GM19467 (cell line): ENCODE measurements around the gene PHF10.
A peak's percentile ranks its signal among the peaks of the same experiment; 100 is the strongest.
"Not testable (repeated sequence)": the region's sequence is repeated elsewhere in the genome, so short reads cannot be mapped to it uniquely, and the experiment has no call there.

Source experiments
- ATAC-seq: cut with Tn5 transposase; IDR thresholded peaks from one replicate; pipeline ENCODE4 v1.9.1; 2021; ENCODE audit warnings: mild to moderate bottlenecking, moderate library complexity; ENCODE audit not compliant: unreplicated experiment

The PHF10 gene

DNA sequence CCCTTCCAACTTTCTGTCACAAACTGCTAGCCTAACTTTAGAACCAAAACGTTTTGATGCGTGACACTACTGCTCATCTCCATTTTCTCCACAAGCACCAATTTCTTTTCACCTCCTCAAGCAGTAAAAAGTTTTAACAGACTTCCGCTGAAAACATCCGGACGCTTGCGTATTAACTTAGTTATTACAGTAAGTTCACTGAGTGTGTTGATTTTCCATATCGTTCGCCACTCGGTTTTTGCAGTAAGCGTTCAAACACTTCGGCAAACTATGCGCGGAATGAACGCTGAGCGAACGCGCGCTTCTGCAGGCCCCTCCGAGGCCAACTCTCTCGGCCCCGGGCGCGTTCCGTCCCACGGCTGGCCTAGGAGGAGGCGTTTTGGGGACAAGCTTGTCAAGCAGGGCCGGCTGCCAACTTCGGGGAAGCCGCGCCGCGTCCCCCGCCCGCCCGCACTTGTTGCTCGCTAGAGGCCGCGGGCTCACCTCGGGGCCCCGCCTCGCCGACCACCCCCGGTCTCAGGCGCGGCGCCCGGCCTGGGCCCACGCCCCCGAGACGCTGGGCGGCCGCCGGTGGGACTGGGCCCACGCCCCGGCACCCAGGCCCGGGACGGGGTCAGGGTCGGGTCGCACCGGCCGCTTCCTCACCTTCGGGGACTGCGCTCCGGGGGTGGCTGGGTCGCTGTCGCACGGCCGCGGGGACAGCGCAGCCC lies 945 bp downstream of the PHF10 start:
- ATAC-seq: peak; percentile 35

DNA sequence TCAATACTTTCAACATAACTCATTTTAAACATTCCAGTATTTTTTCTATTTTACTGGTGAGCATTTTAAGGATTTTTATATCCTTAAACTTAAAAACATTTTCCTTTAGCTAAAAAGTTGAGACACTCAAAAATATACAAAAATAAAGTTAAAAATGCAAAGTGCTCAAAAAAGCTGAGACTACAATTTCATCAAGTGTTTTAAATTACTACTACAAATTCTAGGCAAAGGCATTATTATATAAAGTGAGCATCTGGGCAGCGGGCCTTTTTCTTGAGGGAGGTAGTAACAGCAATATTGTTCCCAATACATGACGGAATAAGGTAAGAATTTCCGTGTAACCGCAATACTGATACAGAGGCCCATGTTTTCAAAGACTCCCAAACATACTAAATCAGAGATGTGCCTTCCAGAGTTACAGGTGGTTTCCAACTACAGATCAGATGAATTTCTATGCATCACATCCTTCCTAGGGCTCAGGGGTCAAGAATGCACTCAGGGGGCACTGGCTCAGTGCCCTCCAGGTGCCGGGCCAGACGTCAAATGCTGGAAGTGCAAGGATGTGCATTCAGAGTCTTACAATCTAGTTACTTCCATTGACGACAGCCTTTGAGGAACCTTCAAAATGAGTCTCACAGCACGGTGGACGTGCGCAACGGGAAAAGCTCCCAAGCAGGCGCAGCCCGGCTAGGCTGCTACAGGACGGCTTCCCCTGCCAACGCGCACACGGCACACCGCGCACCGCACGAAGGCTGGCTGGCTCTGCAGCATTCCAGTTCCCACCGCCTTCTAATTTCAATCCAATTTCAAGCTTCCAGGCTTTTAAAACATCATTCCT lies 1.7 kb downstream of the PHF10 start:
- peak; percentile 20 for ATAC-seq

DNA sequence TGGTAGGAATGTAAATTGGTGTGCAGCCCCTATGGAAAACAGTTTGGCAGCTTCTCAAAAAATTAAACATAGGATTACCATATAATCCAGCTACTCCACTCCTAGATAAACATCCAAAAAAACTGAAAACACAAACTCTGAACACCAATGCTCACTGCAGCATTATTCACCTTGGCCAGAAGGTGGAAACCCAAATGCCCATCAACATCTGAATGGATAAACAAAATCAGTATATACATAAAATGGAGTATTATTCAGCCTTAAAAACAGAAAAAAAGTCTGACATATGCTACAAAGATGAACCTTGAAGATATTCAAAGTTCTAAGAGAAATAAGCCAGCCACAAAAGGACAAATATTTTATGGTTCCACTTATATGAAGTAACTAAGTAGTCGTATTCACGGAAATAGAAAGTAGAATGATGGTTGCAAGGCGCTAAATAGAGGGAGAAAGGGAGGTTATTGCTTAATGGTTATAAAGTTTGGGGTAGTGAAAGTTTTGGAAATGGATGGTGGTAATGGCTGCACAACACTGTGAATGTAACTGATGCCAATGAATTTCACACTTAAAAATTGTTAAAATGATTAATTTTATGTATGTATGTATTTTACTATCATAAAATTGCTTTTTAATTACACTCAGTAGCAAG lies 4.0 kb downstream of the PHF10 start:
- no peak for ATAC-seq

DNA sequence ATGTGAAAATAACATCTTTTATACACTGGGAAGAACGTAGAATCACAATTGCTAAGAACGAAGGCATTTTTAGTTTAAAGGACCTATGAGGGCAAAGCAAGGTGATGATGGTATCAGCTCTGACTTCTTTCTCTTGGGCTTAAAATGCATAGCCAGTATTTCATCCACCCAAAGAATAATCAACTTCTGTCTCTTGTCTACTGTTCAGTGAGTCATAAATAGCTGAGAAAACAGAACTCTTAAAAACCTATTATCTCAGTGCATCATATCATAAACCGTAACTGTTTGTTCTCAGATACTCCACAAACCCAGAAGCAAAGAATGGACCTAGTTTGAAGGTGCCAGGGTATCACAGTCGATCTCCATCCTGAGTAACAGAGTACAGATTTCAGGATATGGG lies 5.2 kb downstream of the PHF10 start:
- ATAC-seq: no peak

DNA sequence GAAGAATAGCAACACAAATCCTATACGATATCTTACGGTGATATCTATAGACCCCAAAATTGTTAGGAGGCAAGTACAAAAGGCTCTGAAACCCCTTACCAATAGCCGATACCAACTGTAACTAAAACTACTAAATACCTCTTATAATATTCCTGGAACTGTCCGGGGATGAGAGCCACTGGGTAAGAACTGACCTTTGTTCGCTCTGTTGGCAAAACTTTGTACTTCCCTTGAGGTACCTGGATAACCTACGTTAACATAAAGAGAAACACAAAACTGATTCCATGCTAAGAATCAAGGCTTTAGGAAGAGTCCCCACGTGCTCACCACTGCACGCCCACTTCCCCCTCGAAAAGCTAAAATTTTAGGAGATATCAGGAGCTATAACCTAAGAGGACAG lies 9.7 kb downstream of the PHF10 start:
- ATAC-seq: no peak

DNA sequence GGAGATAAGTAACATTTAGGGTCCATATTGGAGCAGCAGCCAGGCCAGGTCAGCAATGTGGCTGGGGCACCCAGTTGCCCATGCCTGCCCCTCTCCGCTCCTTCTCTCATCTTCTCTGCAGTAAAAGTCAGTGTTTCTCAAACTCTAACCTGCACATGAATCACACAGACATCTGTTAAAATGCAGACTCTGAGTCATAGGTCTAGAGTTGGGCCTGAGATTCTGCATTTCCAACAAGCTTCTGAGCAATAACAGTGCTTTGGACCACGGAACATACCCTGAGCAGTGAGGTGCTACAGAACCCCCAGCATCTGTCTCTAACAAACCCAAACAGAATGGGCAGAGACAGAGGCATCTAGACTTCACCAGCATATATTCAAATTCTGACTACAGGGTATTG lies 10.1 kb downstream of the PHF10 start:
- ATAC-seq: no peak

DNA sequence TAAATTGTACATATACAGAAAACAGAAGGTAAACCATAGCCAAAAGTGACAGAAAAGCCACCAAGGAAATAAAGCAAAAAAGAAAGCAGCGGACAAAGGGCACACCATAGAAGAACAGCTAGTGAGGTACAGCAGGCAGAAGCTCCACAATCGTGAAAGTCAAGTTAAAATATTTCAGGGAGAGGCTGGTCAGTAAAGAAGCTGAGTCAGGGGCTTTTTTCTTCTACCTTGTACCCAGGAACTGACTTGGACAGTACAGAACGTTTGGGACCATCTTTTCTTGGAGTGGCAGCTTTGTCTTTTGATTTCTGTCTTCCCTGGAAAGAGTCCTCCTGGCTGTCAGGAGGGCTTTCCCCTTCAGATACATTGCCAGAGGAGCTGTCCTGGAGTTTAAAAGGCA lies 14.3 kb downstream of the PHF10 start:
- ATAC-seq: no peak

DNA sequence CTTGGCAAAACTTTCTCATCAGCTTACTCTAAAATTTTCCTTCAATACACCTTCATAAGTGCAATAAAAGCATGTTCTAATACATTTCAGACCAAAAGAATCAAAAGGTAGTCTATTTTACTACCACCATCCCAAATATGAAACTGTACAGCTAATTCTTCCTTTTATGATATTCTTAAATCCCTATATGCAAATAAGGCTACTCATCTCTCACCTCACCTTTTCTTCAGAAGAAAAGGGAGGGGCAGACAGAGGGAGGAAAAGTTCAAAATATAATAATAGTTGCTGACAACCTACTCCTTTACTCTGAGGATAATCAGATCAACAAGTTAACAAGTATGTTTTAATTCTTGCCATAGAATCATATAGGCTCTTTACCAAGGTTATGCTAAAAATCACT lies 15.0 kb downstream of the PHF10 start:
- ATAC-seq: no peak

DNA sequence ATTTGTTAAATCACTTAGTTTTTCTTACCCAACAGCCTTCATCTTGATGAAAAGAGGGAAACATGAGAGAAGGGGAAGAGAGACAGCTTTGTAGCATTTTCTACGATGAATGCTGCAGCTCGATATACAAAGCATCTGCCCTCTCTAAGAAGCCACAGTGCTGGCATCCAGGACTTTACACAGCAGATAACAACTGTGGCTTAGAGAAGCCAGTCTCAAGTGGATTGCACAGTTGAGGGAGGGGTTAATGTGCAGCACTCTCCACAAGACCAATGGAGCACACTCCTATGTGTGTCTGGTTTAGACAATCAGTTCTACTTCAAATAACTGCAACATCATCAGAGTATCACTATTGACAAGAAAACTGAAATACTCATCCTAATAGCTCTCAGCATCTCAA lies 16.5 kb downstream of the PHF10 start:
- no peak for ATAC-seq

DNA sequence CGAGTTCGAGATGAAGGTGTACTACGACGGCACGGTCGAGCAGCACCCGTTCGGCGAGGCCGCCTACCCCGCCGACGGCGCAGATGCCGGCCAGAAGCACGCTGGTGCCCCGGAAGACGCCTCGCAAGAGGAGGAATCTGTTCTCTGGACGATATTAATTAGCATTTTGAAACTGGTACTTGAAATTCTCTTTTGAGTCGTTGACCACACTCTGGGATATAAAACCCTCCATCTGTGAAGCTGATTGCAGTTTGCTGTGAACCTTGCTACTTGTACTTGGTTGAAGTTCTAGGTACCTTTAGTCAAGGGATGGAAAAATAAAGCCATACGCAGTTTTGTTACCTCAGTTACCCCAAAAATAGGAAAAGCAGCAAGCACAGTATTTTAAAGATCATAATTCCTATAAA lies 21.5 kb downstream of the PHF10 start:
- peak; percentile 3 for ATAC-seq

DNA sequence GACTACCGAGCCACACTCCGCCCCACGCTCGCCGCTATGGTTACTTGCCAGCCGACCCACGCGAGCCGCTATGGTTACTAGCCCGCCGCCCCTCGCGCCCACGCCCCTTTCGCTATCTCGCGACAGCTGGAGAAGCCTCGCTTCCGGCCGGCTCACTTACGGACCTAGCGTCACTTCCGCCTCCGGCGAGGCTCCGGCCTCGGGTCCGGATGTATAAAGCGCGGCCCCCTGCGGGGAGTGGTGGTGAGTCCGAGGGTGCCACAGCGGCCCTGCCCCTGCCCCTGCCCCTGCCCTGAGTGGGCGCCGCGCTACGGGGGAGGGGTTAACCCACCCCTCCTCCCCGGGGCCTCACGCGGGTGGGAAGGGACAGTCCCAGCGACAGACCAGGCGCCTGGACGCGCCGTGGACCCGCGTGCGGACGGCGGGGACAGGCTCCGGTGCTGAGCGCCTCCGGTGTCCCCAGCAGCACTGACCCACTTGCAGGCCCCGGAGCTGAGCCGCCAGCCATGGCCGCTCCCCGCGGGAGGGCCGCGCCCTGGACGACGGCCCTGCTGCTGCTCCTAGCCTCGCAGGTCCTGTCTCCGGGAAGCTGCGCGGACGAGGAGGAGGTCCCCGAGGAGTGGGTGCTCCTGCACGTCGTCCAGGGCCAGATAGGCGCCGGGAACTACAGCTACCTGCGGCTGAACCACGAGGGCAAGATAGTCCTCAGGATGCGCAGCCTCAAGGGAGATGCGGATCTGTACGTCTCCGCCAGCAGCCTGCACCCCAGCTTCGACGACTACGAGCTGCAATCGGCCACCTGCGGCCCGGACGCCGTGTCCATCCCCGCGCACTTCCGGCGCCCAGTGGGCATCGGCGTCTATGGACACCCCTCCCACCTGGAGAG lies 22.1 kb downstream of the PHF10 start, which contains the start of the genes C6orf120 and WDR27:
TSS of gene C6orf120 (plus strand) at position 173 of the 886 bp plus-strand sequence. CDS start at position 507, 334 bp downstream.
TSS of gene WDR27 (minus strand) at position 76 of the 886 bp plus-strand sequence. CDS start 13,024 bp downstream, outside the sequence.
- ATAC-seq: peak; percentile 96

DNA sequence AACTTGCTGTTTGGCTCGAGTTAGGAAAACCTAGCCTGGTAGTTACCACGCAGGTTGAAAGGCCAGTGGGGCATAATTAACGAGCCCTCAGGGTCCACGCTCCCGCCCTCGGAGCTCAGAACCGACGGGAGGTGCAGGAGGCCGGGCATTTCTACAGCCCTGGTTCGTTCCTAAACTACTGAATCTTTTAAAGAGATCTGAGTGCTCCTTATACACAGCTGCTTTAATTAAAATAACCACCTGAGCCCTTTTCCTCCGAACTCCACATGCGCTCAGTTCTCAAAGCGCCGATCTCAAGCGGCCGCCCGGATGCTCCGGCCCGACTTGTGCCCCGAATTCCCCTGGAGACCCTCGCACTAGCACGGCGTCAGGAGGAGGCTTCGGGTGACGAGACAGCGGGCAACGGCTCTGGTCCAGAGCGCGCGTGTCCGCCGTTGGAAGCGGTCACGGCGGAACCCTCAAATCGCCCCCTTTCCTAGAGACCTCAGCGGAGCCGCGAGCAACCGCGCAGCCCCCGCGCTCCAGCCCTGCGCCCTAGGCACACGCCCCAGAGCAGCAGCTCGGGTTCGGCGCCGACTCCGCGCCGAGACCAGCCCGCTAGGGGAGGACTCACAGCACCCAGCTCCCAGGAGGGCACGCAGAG lies 22.9 kb downstream of the PHF10 start:
- ATAC-seq: peak; percentile 12

DNA sequence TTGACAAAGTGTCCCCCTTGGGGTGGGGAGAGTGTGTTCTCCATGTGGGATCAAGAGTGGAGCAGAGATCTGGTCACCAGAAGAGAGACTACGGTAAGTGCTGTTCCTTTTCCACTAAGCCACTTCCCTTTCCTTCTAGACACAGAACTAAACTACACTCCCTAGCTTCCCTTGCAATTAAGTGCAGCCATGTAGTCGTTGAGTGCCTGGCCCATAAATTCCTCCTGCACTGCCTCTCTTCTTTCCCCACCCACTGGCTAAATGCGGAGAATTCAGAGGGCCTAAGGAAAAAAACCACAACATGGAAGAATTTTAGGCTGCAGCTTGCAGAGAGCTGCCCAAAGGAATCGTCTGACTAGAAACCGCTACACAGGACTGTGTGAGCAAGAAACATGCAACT lies 24.0 kb downstream of the PHF10 start:
- ATAC-seq: no peak

DNA sequence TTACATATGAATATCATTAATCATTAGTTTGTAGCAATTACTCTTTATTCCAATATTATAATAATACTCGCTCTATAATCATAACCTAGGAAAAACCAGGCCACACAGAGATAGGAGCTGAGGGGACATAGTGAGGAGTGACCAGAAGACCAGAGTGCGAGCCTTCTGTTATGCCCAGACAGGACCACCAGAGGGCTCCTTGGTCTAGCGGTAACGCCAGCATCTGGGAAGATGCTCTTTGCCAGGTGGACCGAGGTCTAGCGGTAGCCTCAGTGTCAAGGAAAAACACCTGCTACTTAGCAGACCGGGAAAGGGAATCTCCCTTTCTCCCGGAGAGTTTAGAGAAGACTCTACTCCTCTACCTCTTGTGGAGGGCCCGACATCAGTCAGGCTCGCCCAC lies 27.2 kb downstream of the PHF10 start:
- not testable (repeated sequence) for ATAC-seq

DNA sequence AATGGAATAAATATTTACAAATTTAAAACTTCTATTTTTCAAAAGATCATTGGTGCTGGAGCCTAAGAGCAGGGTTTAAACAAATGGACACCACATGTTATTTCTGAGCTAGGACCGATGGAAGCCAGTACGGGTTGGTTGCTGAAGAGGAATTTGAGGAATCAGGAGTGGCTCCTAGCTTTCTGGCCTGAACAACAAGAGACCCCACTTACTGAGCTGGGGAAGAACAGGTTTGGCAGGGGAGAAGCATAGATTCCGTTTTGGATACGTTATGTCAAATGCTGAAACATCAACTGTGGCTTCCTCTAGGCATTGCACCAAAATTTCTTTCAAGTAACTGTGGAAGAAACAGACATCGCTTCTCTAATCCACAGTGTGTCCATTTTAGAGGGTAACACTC lies 29.2 kb downstream of the PHF10 start:
- no peak for ATAC-seq

DNA sequence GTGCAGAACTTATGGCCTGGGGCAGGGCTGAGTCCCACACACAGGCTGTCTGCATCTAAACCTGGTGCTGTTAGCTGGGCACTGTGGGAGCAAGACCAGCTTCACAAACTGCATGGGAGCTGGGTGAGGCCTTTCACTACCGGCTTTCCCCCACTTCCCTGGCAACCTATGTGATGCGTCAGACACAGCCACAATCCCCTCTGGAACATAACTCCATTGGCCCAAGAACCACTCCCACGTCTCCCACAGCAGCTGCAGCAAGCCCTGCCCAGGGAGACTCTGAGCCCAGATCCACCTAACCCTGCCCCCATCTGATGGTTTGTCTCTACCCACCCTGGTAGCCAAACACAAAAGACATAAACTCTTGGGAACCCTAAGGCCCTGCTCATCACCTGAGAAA lies 31.8 kb downstream of the PHF10 start:
- ATAC-seq: no peak

DNA sequence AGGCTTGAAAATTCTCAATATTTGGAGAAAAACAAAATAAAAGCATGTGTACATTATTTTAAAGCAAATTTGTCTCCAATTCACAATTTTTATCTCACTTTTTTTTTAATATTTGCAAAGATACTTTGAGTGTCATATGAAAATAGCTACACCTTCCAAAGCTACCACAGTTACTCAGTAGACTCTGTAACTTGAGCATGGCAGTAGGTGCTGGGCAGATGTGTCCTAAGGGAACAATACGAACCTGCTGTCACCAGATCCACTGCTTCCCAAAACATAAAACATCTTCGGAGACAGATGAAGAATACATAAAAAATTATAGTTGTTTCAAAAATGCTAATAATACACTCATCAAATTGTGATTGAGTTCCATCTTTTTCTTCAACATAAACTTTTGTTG lies 33.0 kb downstream of the PHF10 start:
- ATAC-seq: no peak

DNA sequence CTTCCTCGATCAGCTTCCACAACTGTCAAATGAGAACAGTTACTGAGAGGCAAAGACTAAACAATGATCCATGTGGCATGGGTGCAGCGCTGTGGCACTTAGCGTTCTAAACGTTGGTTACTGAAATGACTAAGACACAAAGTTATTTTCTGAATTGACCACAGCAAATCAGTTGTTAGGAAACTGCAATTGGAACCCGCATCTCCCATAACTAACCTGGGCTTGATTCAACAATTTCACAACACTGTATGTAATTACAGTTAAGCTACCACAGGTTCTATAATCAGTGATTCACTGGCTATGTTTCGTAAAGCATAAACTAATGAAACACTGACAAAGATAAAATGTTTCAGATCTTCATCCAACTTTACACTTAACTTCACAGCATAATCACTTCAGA lies 35.0 kb downstream of the PHF10 start:
- ATAC-seq: no peak

DNA sequence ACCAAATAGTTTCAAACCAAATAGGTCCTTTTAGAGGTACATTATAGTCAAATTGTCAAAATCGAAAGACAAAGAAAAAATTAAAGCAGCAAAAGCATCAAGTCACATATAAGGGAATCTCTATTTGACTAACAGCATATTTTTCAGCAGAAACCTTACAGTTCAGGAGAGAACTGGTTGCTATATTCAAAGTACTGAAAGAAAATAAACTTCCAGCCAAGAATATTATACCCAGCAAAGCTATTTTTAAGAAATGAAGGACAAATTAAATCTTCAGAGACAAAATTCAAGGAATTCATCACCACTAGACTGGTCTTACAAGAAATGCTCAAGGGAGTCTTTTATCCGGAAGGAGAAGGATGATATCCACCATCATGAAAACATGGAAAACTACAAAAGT lies 38.4 kb downstream of the PHF10 start:
- ATAC-seq: no peak

DNA sequence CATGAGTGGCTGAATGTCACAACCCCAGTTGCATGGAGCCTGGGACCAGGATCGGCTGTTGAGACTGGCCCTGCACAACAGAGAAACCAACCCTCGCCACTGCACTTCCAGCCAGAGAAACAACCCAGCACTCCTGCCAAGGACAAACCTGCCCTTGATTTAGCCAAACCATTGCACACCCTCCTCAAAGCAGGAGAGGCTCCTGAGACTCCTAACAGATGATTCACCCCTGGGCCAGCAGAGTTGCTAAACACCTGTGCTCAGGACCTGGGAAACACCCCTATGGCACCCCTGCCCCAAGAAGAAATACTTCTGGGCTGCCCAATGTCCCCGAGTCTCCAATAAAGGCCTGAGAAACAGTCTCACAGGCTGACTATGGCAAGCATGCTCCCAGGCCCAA lies 40.2 kb downstream of the PHF10 start:
- no peak for ATAC-seq
